HEK293T (cell line): ENCODE data around the gene MED23.

ENCODE experiments used
- ARNT ChIP-seq: fragments of 450-650 bp; IDR thresholded peaks from 2 replicates; pipeline ENCODE4 v1.6.1; 2017; ENCODE audit warnings: mild to moderate bottlenecking
- BHLHE40 ChIP-seq: fragments of 450-650 bp; IDR thresholded peaks from 2 replicates; pipeline ENCODE4 v1.6.1; 2016; ENCODE audit warnings: mild to moderate bottlenecking, moderate library complexity, borderline replicate concordance
- ELF4 ChIP-seq: fragments of 450-650 bp; IDR thresholded peaks from 2 replicates; pipeline ENCODE4 v1.6.1; 2017; ENCODE audit warnings: antibody characterized with exemption
- FOXA1 ChIP-seq: fragments of 450-650 bp; IDR thresholded peaks from 2 replicates; pipeline ENCODE4 v1.6.1; 2016; ENCODE audit warnings: mild to moderate bottlenecking
- FOXM1 ChIP-seq: fragments of 450-650 bp; IDR thresholded peaks from 2 replicates; pipeline ENCODE4 v1.6.1; 2017; ENCODE audit warnings: mild to moderate bottlenecking, borderline replicate concordance
- HDGF ChIP-seq: fragments of 450-650 bp; IDR thresholded peaks from 2 replicates; pipeline ENCODE4 v1.6.1; 2017; ENCODE audit warnings: antibody characterized with exemption, borderline replicate concordance
- L3MBTL2 ChIP-seq: fragments of 450-650 bp; conservative IDR thresholded peaks from 2 replicates; pipeline ENCODE4 v1.6.1; 2016; ENCODE audit warnings: mild to moderate bottlenecking
- LEF1 ChIP-seq: fragments of 450-650 bp; IDR thresholded peaks from 2 replicates; pipeline ENCODE4 v1.6.1; 2017; ENCODE audit warnings: mild to moderate bottlenecking, borderline replicate concordance
- NFRKB ChIP-seq: fragments of 450-650 bp; IDR thresholded peaks from 2 replicates; pipeline ENCODE4 v1.6.1; 2016; ENCODE audit warnings: mild to moderate bottlenecking, moderate library complexity
- SP1 ChIP-seq: fragments of 450-650 bp; IDR thresholded peaks from 2 replicates; pipeline ENCODE4 v1.6.1; 2017
- ZNF384 ChIP-seq: fragments of 450-650 bp; IDR thresholded peaks from 2 replicates; pipeline ENCODE4 v1.6.1; 2016

GRCh38 chr6:131646249-131646670, 18.2 kb upstream of the MED23 start:
- TF ChIP-seq SP1: no peak
- no peak for TF ChIP-seq NFRKB
- no peak for TF ChIP-seq FOXA1
- TF ChIP-seq HDGF: no peak
- TF ChIP-seq BHLHE40: no peak
- no peak for TF ChIP-seq ELF4
- TF ChIP-seq FOXM1: no peak
- TF ChIP-seq LEF1: no peak
- TF ChIP-seq ARNT: no peak
- no peak for TF ChIP-seq L3MBTL2
- no peak for TF ChIP-seq ZNF384
